HG02870 (cell line): Measurements from ENCODE around the gene EPB41.

Source experiments
- ATAC-seq: cut with Tn5 transposase; IDR thresholded peaks from one replicate; pipeline ENCODE4 v1.9.1; 2021; ENCODE audit warnings: mild to moderate bottlenecking, moderate library complexity; ENCODE audit not compliant: unreplicated experiment

Gene EPB41

DNA sequence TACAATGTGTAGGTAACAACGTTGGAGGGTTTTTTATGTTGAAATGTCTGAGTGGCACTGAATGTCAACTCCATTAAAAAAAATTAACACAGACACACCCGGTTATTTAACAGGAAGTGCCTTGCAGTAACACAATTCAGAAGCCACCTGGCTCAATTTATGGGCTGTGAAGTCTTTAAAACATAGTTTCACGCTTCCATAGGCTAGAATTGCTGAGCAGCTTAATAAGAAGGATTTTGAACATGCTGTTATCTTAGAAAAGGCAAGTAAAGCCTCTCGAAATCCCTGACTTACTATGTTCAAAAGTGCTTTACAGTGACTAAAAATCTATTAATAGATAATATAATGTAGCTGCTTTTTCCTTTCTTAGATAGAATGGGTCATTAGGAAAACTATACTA is 247.7 kb downstream of the EPB41 start:
- ATAC-seq, result no peak

DNA sequence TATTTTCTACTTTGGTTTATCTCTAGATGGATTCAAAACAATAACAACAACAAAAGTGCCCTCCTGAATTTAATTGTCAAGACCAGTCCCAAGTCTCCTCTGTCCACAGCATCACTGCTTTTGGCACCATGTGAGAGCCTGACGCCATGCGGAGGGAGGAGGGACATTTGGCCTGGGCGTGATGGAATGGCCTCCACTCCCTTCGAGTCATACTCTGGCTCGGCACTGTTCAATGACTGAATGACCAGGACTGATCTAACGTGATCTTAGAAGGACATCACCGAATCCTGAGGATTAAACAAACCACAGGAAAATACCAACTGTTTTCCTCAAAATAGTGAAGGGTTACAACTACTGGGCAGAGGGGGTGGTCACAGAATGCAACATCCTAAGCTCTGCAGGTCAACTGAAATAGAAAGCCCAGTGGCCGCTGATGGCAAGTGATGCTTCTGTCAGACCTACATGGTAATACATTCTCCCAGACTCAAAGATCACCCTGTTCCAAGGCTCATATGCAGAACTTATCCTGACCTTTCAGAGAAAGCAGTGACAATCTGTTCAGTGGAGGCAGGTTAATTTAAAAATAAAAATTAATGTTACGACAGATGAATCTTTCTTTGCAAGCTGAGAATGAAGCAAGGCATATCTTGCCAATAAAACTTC is 248.2 kb downstream of the EPB41 start:
- no peak for ATAC-seq

DNA sequence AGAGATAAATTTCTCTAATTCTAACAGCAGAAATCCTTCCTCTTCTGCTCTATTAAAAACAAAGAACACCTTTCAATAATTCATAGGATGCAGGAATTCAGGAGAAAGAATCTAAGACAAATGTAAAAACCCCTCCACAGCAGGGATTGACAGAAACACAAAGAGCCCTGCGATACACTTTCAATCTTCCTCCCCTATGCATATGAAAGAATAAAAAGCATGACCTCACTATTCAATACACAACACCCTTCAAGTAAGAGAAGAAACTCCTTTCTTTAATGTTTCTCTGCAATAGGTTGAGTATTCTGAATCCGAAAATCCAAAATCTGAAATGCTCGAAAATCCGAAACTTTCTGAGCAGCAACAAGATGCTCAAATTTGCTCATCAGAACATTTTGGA is 250.2 kb downstream of the EPB41 start:
- ATAC-seq, result no peak

DNA sequence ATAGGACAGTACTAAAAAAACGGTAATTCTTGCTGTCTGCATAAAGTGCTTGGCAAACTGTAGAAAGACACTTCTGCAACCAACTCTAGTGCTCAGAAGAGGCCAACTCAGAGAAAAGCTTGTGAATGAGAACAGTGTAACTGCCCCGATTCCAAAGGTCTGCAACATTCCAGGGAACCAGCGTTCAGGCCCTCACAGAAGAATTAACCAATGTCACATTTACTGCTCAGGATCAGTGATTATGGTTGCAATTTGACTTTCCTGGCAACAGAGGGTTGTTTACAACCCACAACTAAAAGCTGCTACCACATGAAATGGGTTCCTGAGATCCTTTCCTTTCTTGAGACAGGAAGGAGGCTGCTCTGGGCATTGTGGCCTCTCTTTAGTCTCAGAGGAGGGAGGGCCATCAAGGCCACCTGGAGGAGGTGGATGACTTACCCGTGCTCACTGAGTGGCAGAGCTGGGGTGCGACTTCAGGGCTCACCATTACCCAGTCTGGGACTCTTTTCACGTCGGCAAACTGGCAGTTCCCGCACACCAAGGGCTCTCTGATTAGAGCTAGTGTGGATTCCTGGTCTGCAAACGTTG is 252.0 kb downstream of the EPB41 start:
- ATAC-seq, result no peak

DNA sequence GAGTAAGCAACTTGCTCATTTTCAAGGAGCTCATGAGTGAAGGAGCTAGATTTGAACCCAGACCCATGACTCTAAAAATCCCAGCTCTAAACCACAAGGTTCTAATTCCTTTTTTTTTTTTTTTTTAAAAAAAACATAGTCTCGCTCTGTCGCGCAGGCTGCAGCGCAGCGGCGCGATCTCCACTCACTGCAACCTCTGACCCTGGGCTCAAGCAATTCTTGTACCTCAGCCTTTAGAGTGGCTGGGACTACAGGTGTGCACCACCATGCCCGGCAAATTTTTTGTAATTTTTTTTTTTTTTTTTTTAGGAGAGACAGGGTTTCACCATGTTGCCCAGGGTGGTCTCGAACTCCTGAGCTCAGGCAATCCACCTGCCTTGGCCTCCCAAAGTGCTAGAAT is 253.5 kb downstream of the EPB41 start:
- no peak for ATAC-seq
